ENCODE measurements around the gene JUND. TPM values are rescaled to one million over a fixed set of nuclear protein-coding genes. Genes with fewer than 3 reads are reported as not detected.
A peak's percentile ranks its signal among the peaks of the same experiment; 100 is the strongest.

Gene JUND
- total RNA-seq, 1 donor from 2014 or later = 161 TPM

- no peak for DNase-seq (ENCODE audit: low read depth)
- H3K4me1 ChIP-seq (ENCODE audit: insufficient read depth, low read length) = peaks cover 26% of the 10 kb centered on the region
- no peak overlapping the region for H3K27ac ChIP-seq (ENCODE audit: low read depth, low read length)
- peaks cover 48% of the 10 kb centered on the region for H3K79me2 ChIP-seq (ENCODE audit: insufficient read depth, low read length)
- peaks cover 3% of the 10 kb centered on the region for H3K36me3 ChIP-seq (ENCODE audit: insufficient read depth, low read length)
- H3K9me3 ChIP-seq (ENCODE audit: insufficient read depth, low read depth, low read length) = no peaks in the 10 kb centered on the region
- Mint-ChIP-seq H3K27me3 (ENCODE audit: low read depth, unreplicated experiment) (no peaks in the 10 kb centered on the region), H3K4me3 (ENCODE audit: unreplicated experiment) (peak overlapping the region; percentile 90), H3K9me3 (ENCODE audit: unreplicated experiment) (no peaks in the 10 kb centered on the region), H3K27ac (ENCODE audit: unreplicated experiment) (peak overlapping the region; percentile 86), H3K36me3 (ENCODE audit: low read depth, unreplicated experiment) (peaks cover 3% of the 10 kb centered on the region), H3K4me1 (ENCODE audit: low read depth, unreplicated experiment) (peaks cover 22% of the 10 kb centered on the region)
- no peak overlapping the region for H3K4me3 ChIP-seq (ENCODE audit: insufficient read depth, low read depth, low read length)
- no peaks in the 10 kb centered on the region for H3K27me3 ChIP-seq (ENCODE audit: insufficient read depth, low read length)
- no peak overlapping the region for H2AFZ ChIP-seq (ENCODE audit: low read depth, low read length)
- no peak for TF ChIP-seq EZH2 (IDR thresholded peaks at IDR 0.05; ENCODE audit: insufficient read depth, low read length)
- TF ChIP-seq CTCF (IDR thresholded peaks at IDR 0.05; ENCODE audit: insufficient read depth, low read depth, low read length) = no peak
- no peaks in the 10 kb centered on the region for H4K20me1 ChIP-seq (ENCODE audit: insufficient read depth, low read length)
- H3K4me2 ChIP-seq (ENCODE audit: low read length) = peak overlapping the region; percentile 88
- FAIRE-seq = no peak
- H3K9ac ChIP-seq (ENCODE audit: low read length) = peak overlapping the region; percentile 93
These were observed 39.7 kb upstream of the JUND start for GRCh38 chr19:18320865-18321733.

GRCh38 chr19:18319591-18320135 is 38.2 kb upstream of the JUND start:
- no peaks in the 10 kb centered on the region for H4K20me1 ChIP-seq (ENCODE audit: insufficient read depth, low read length)
- DNase-seq (ENCODE audit: low read depth) (no peak), FAIRE-seq (no peak)
- H3K4me1 Mint-ChIP-seq (ENCODE audit: low read depth, unreplicated experiment) = peaks cover 22% of the 10 kb centered on the region
- TF ChIP-seq EZH2 (IDR thresholded peaks at IDR 0.05; ENCODE audit: insufficient read depth, low read length) (no peak), CTCF (IDR thresholded peaks at IDR 0.05; ENCODE audit: insufficient read depth, low read depth, low read length) (no peak)
- no peaks in the 10 kb centered on the region for H3K27me3 ChIP-seq (ENCODE audit: insufficient read depth, low read length)
- H3K4me2 ChIP-seq (ENCODE audit: low read length) = no peak overlapping the region
- H3K9ac ChIP-seq (ENCODE audit: low read length) = no peak overlapping the region
- no peak overlapping the region for H3K4me3 Mint-ChIP-seq (ENCODE audit: unreplicated experiment)
- H3K27ac Mint-ChIP-seq (ENCODE audit: unreplicated experiment) = no peak overlapping the region
- peaks cover 3% of the 10 kb centered on the region for H3K36me3 Mint-ChIP-seq (ENCODE audit: low read depth, unreplicated experiment)
- H3K4me1 ChIP-seq (ENCODE audit: insufficient read depth, low read length) = peaks cover 26% of the 10 kb centered on the region
- no peaks in the 10 kb centered on the region for H3K27me3 Mint-ChIP-seq (ENCODE audit: low read depth, unreplicated experiment)
- H3K27ac ChIP-seq (ENCODE audit: low read depth, low read length) = no peak overlapping the region
- no peaks in the 10 kb centered on the region for H3K9me3 Mint-ChIP-seq (ENCODE audit: unreplicated experiment)
- H3K79me2 ChIP-seq (ENCODE audit: insufficient read depth, low read length) = peaks cover 48% of the 10 kb centered on the region
- peaks cover 3% of the 10 kb centered on the region for H3K36me3 ChIP-seq (ENCODE audit: insufficient read depth, low read length)
- H3K4me3 ChIP-seq (ENCODE audit: insufficient read depth, low read depth, low read length) = no peak overlapping the region
- H3K9me3 ChIP-seq (ENCODE audit: insufficient read depth, low read depth, low read length) = no peaks in the 10 kb centered on the region
- no peak overlapping the region for H2AFZ ChIP-seq (ENCODE audit: low read depth, low read length)

All from astrocyte (in vitro differentiated cells and primary cell).